Measurements from ENCODE around the gene ERMAP. TPM values are rescaled to one million over a fixed set of nuclear protein-coding genes. Genes with fewer than 3 reads are reported as not detected.

Gene ERMAP
- total RNA-seq, 1 donor from 2014 or later, result 5.2 TPM

GRCh38 chr1:42824481-42825035, 7.6 kb downstream of the ERMAP start:
- Histone ChIP-seq H3K27ac (ENCODE audit: low read depth, low read length) (no peak overlapping the region), H3K9me3 (ENCODE audit: control insufficient read depth in 3 of 3, low read length in 3 of 3) (no peaks in the 10 kb centered on the region), H3K27me3 (ENCODE audit: control insufficient read depth in 3 of 3, insufficient read depth in 3 of 3, low read length in 3 of 3) (no peaks in the 10 kb centered on the region), H3K4me3 (ENCODE audit: low read length in 3 of 3) (no peak overlapping the region), H3K36me3 (ENCODE audit: control insufficient read depth in 3 of 3, insufficient read depth in 3 of 3, low read length in 3 of 3) (peaks cover 0 to 4% (median 0%) of the 10 kb centered on the region in 3 donors), H3K4me1 (ENCODE audit: control insufficient read depth in 3 of 3, insufficient read depth in 3 of 3, low read length in 3 of 3) (peaks cover 0 to 3% (median 0%) of the 10 kb centered on the region in 3 donors), H3K9ac (ENCODE audit: low read depth in 1 of 3, low read length in 3 of 3) (no peak overlapping the region)

GRCh38 chr1:42825036-42825851, 8.3 kb downstream of the ERMAP start:
- H3K4me1 ChIP-seq (ENCODE audit: control insufficient read depth in 3 of 3, insufficient read depth in 3 of 3, low read length in 3 of 3), result peaks cover 0 to 3% (median 0%) of the 10 kb centered on the region in 3 donors
- H3K9me3 ChIP-seq (ENCODE audit: control insufficient read depth in 3 of 3, low read length in 3 of 3), result no peaks in the 10 kb centered on the region
- H3K4me3 ChIP-seq (ENCODE audit: low read length in 3 of 3), result no peak overlapping the region
- H3K36me3 ChIP-seq (ENCODE audit: control insufficient read depth in 3 of 3, insufficient read depth in 3 of 3, low read length in 3 of 3), result peaks cover 0 to 11% (median 0%) of the 10 kb centered on the region in 3 donors
- H3K9ac ChIP-seq (ENCODE audit: low read depth in 1 of 3, low read length in 3 of 3), result no peak overlapping the region
- H3K27me3 ChIP-seq (ENCODE audit: control insufficient read depth in 3 of 3, insufficient read depth in 3 of 3, low read length in 3 of 3), result no peaks in the 10 kb centered on the region
- H3K27ac ChIP-seq (ENCODE audit: low read depth, low read length), result no peak overlapping the region

GRCh38 chr1:42830631-42831030, 13.7 kb downstream of the ERMAP start:
- H3K36me3 ChIP-seq (ENCODE audit: control insufficient read depth in 3 of 3, insufficient read depth in 3 of 3, low read length in 3 of 3), result peaks cover 5 to 19% (median 7%) of the 10 kb centered on the region in 3 donors
- no peaks in the 10 kb centered on the region for H3K9me3 ChIP-seq (ENCODE audit: control insufficient read depth in 3 of 3, low read length in 3 of 3)
- H3K4me1 ChIP-seq (ENCODE audit: control insufficient read depth in 3 of 3, insufficient read depth in 3 of 3, low read length in 3 of 3), result no peaks in the 10 kb centered on the region
- H3K9ac ChIP-seq (ENCODE audit: low read depth in 1 of 3, low read length in 3 of 3), result no peak overlapping the region
- no peak overlapping the region for H3K4me3 ChIP-seq (ENCODE audit: low read length in 3 of 3)
- no peak overlapping the region for H3K27ac ChIP-seq (ENCODE audit: low read depth, low read length)
- no peaks in the 10 kb centered on the region for H3K27me3 ChIP-seq (ENCODE audit: control insufficient read depth in 3 of 3, insufficient read depth in 3 of 3, low read length in 3 of 3)

- H3K4me3 ChIP-seq (ENCODE audit: low read length in 3 of 3), result no peak overlapping the region
- no peaks in the 10 kb centered on the region for H3K4me1 ChIP-seq (ENCODE audit: control insufficient read depth in 3 of 3, insufficient read depth in 3 of 3, low read length in 3 of 3)
Observed at GRCh38 chr1:42831273-42831672, 14.4 kb downstream of the ERMAP start.

GRCh38 chr1:42832641-42833240, 15.8 kb downstream of the ERMAP start:
- H3K36me3 ChIP-seq (ENCODE audit: control insufficient read depth in 3 of 3, insufficient read depth in 3 of 3, low read length in 3 of 3), result peaks cover 5 to 19% (median 7%) of the 10 kb centered on the region in 3 donors
- no peak overlapping the region for H3K4me3 ChIP-seq (ENCODE audit: low read length in 3 of 3)
- no peak overlapping the region for H3K27ac ChIP-seq (ENCODE audit: low read depth, low read length)
- H3K9ac ChIP-seq (ENCODE audit: low read depth in 1 of 3, low read length in 3 of 3), result no peak overlapping the region
- H3K4me1 ChIP-seq (ENCODE audit: control insufficient read depth in 3 of 3, insufficient read depth in 3 of 3, low read length in 3 of 3), result no peaks in the 10 kb centered on the region
- H3K9me3 ChIP-seq (ENCODE audit: control insufficient read depth in 3 of 3, low read length in 3 of 3), result no peaks in the 10 kb centered on the region
- H3K27me3 ChIP-seq (ENCODE audit: control insufficient read depth in 3 of 3, insufficient read depth in 3 of 3, low read length in 3 of 3), result no peaks in the 10 kb centered on the region

More at GRCh38 chr1:42831273-42831672, 14.4 kb downstream of the ERMAP start:
- H3K27ac ChIP-seq (ENCODE audit: low read depth, low read length), result no peak overlapping the region
- H3K27me3 ChIP-seq (ENCODE audit: control insufficient read depth in 3 of 3, insufficient read depth in 3 of 3, low read length in 3 of 3), result no peaks in the 10 kb centered on the region
- H3K9me3 ChIP-seq (ENCODE audit: control insufficient read depth in 3 of 3, low read length in 3 of 3), result no peaks in the 10 kb centered on the region
- peaks cover 5 to 19% (median 7%) of the 10 kb centered on the region in 3 donors for H3K36me3 ChIP-seq (ENCODE audit: control insufficient read depth in 3 of 3, insufficient read depth in 3 of 3, low read length in 3 of 3)
- no peak overlapping the region for H3K9ac ChIP-seq (ENCODE audit: low read depth in 1 of 3, low read length in 3 of 3)

GRCh38 chr1:42833981-42834380, 17.1 kb downstream of the ERMAP start:
- Histone ChIP-seq H3K36me3 (ENCODE audit: control insufficient read depth in 3 of 3, insufficient read depth in 3 of 3, low read length in 3 of 3) (peaks cover 7 to 24% (median 8%) of the 10 kb centered on the region in 3 donors), H3K27me3 (ENCODE audit: control insufficient read depth in 3 of 3, insufficient read depth in 3 of 3, low read length in 3 of 3) (no peaks in the 10 kb centered on the region), H3K4me1 (ENCODE audit: control insufficient read depth in 3 of 3, insufficient read depth in 3 of 3, low read length in 3 of 3) (peaks cover 0 to 3% (median 0%) of the 10 kb centered on the region in 3 donors), H3K27ac (ENCODE audit: low read depth, low read length) (no peak overlapping the region), H3K4me3 (ENCODE audit: low read length in 3 of 3) (no peak overlapping the region), H3K9ac (ENCODE audit: low read depth in 1 of 3, low read length in 3 of 3) (no peak overlapping the region), H3K9me3 (ENCODE audit: control insufficient read depth in 3 of 3, low read length in 3 of 3) (no peaks in the 10 kb centered on the region)

- Histone ChIP-seq H3K9me3 (ENCODE audit: control insufficient read depth in 3 of 3, low read length in 3 of 3) (no peaks in the 10 kb centered on the region), H3K4me3 (ENCODE audit: low read length in 3 of 3) (no peak overlapping the region), H3K9ac (ENCODE audit: low read depth in 1 of 3, low read length in 3 of 3) (no peak overlapping the region), H3K27me3 (ENCODE audit: control insufficient read depth in 3 of 3, insufficient read depth in 3 of 3, low read length in 3 of 3) (no peaks in the 10 kb centered on the region), H3K27ac (ENCODE audit: low read depth, low read length) (no peak overlapping the region), H3K4me1 (ENCODE audit: control insufficient read depth in 3 of 3, insufficient read depth in 3 of 3, low read length in 3 of 3) (peaks cover 0 to 3% (median 0%) of the 10 kb centered on the region in 3 donors), H3K36me3 (ENCODE audit: control insufficient read depth in 3 of 3, insufficient read depth in 3 of 3, low read length in 3 of 3) (peaks cover 7 to 17% (median 8%) of the 10 kb centered on the region in 3 donors)
Observed at GRCh38 chr1:42834803-42835202, 17.9 kb downstream of the ERMAP start.

GRCh38 chr1:42835422-42835821, 18.5 kb downstream of the ERMAP start:
- H3K4me3 ChIP-seq (ENCODE audit: low read length in 3 of 3), result no peak overlapping the region
- H3K4me1 ChIP-seq (ENCODE audit: control insufficient read depth in 3 of 3, insufficient read depth in 3 of 3, low read length in 3 of 3), result peaks cover 0 to 3% (median 0%) of the 10 kb centered on the region in 3 donors
- peaks cover 7 to 12% (median 8%) of the 10 kb centered on the region in 3 donors for H3K36me3 ChIP-seq (ENCODE audit: control insufficient read depth in 3 of 3, insufficient read depth in 3 of 3, low read length in 3 of 3)
- no peaks in the 10 kb centered on the region for H3K9me3 ChIP-seq (ENCODE audit: control insufficient read depth in 3 of 3, low read length in 3 of 3)
- no peak overlapping the region for H3K9ac ChIP-seq (ENCODE audit: low read depth in 1 of 3, low read length in 3 of 3)
- H3K27ac ChIP-seq (ENCODE audit: low read depth, low read length), result no peak overlapping the region
- no peaks in the 10 kb centered on the region for H3K27me3 ChIP-seq (ENCODE audit: control insufficient read depth in 3 of 3, insufficient read depth in 3 of 3, low read length in 3 of 3)

- no peak overlapping the region for H3K27ac ChIP-seq (ENCODE audit: low read depth, low read length)
Observed at GRCh38 chr1:42837709-42838108, 20.8 kb downstream of the ERMAP start.

More at GRCh38 chr1:42837709-42838108, 20.8 kb downstream of the ERMAP start:
- no peaks in the 10 kb centered on the region for H3K27me3 ChIP-seq (ENCODE audit: control insufficient read depth in 3 of 3, insufficient read depth in 3 of 3, low read length in 3 of 3)
- H3K9ac ChIP-seq (ENCODE audit: low read depth in 1 of 3, low read length in 3 of 3), result no peak overlapping the region
- peaks cover 0 to 10% (median 5%) of the 10 kb centered on the region in 3 donors for H3K36me3 ChIP-seq (ENCODE audit: control insufficient read depth in 3 of 3, insufficient read depth in 3 of 3, low read length in 3 of 3)
- no peak overlapping the region for H3K4me3 ChIP-seq (ENCODE audit: low read length in 3 of 3)
- peaks cover 0 to 4% (median 3%) of the 10 kb centered on the region in 3 donors for H3K4me1 ChIP-seq (ENCODE audit: control insufficient read depth in 3 of 3, insufficient read depth in 3 of 3, low read length in 3 of 3)
- no peaks in the 10 kb centered on the region for H3K9me3 ChIP-seq (ENCODE audit: control insufficient read depth in 3 of 3, low read length in 3 of 3)

Measured in skeletal muscle tissue (tissue), 4 donors.